Measurements from ENCODE around the gene FAM171A1.
"Not testable (repeated sequence)": the region's sequence is repeated elsewhere in the genome, so short reads cannot be mapped to it uniquely, and the experiment has no call there.

FAM171A1 gene

DNA sequence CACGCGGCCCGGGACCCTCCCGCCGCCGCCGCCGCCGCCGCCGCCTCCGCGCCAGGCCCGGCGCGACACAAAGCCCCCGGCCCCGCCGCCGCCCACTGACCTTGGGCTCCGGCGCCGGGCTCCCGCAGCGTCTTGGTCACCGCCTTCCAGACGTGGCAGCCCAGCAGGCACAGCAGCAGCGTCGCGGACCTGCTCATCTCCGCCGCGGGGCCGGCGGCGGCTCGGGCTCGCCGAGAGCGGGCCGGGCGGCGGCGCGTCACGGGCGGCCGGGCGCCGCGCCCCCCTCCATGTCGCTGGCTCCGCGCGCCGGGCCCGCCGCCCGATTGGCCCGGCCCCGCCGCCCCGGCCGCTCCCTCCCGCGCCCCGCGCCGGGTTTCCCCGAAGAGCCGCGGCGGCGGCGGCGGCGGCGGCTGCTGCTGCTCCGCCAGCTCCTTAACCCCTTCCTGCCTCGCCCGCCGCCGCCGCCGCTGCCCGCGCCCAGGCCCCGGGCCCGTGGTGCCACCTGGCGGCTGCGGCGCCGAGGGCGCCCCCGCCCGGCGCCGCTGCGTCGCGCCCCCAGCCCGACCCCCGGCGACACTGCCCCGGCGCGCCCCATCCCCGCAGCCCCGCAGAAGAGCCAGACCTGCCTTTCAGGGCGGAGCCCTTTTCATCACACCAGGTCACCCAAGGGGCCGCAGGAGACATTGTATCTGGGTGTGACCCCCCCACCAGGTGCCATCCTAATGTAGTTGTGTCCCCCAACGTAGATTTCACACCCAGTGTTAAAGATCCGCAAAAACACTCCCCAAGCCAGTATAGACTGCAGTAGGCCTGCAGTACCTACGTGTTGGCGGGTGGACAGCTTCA is at the start of gene FAM171A1:
FAM171A1 (minus strand) TSS at position 434 of the 846 bp plus-strand sequence; CDS start at position 197, 237 bp downstream.
- no peak for DNase-seq (ENCODE audit: low spot score)

DNA sequence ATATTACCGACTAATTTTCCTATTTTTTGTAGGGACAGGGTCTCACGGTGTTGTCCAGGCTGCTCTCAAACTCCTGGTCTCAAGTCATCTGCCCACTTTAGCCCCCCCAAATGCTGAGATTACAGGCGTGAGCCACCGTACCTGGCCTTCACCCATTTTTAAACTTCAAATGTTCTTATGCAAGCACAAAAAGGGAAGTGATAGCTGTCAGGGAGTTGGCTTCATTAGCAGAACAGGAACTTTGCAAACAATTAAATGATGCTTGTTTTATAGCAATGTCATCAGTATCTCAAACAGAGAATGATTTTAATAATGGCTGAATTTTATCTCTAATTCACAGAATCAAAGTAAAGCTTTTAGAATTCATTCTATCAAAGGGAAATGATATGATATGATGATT is 49.8 kb upstream of the FAM171A1 start:
- no peak for DNase-seq (ENCODE audit: low spot score)

DNA sequence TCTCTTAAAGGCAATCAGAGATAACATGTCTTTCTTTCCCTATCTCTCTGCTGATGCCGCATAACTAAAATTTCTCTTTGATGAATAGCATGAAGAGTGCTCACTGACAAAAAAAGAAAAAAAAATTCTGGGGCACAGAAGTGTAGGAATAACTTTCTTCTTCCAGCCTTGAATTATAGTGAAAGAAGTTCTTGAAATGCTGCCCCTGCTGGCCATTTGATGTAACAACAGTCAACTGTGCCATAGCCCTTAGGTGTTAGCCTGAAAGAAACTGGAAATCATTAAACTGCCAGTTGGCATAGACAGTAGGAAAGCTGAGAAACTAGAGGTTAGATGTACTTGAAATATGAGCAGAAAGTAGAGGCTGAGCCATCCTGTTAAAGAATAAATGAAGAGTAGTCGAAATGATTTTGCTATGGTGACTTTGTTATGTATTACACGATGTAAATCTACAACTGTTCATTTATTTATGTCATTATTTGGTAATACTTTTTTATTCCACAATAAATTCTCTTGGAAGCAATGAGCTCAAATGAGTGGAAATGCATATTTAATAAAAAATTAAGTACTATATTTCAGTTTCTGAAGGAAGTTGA is 48.3 kb upstream of the FAM171A1 start:
- DNase-seq (ENCODE audit: low spot score), result peak; percentile 53

DNA sequence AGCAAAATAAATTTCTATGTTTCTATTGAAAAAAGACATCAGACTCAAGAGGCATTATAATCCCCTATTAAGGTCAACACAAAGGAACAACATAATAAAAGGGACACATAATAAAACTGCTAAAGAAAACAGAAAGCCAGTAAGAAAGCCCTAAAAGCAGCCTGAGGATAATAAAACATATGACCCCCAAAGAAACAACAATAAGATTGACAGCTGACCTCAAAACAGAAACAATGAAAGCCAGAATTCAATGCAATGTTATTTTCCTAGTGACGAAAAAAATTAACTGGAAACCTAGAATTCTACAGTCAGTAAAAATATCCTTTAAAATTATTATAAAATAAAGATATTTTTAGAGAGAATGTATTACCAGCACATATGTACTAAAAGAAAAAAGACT is 44.9 kb upstream of the FAM171A1 start:
- no peak for DNase-seq (ENCODE audit: low spot score)

DNA sequence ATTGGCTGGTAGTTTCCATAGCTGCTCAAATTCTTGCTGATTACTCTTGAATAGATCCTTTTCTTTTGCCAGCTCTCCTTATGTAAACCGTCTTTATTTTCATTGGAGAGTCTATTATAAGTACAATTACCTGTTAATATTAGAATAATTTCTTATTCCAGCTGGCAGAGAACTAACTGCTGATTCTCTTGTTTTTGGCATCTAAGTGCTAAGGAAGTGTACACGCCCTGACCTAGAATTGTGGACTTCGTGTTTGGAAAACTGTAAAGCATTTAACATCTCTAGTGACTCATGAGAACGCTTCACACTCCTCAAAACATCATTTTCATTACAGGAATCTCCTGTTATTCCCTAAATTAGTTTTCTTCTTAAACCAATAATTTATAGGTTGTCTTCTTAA is 39.9 kb upstream of the FAM171A1 start:
- DNase-seq (ENCODE audit: low spot score), result no peak

DNA sequence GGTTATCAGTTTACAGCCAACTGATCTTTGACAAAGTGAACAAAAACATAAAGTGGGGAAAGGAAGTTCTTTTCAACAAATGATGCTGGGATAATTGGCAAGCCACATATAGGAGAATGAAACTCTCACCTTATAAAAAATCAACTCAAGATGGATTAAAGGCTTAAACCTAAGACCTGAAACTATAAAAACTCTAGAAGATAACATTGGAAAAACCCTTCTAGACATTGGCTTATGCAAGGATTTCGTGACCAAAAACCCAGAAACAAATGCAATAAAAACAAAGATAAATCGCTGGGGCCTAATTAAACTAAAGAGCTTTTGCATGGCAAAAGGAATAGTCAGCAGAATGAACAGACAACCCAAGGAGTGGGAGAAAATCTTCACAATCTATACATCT is 38.3 kb upstream of the FAM171A1 start:
- not testable (repeated sequence) for DNase-seq (ENCODE audit: low spot score)

DNA sequence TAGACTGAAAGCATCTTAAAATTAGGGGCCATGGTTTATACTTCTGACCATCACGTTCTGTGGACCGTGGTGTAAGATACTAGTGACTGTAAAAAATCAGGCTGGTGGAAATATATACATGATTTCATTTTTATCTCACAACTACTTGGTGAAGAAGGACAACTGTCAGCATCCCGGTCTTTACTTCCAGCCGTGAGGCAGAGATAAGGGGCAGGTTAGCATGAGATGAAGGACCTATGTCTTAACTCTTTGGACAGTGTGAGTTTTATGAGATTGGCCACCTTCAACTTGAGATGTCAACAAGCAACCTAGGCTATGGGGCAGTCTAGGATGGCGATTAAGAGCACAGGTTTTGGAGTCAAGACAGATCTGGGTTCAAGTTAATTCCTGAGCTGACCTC is 37.5 kb upstream of the FAM171A1 start:
- DNase-seq (ENCODE audit: low spot score), result no peak

DNA sequence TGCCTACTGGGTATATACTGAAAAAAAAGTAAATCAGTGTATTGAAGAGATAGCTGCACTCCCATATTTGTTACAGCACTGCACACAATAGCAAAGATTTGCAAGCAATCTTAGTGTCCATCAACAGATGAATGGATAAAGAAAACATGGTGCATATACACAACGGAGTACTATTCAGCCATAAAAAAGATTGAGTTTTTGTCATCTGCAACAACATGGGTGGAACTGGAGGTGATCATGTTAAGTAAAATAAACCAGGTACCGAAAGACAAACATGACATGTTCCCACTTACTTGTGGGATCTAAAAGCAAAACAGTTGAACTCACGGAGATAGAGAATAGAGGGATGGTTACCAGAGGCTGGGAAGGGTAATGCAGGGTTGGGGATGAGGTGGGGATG is 34.2 kb upstream of the FAM171A1 start:
- DNase-seq (ENCODE audit: low spot score), result no peak

DNA sequence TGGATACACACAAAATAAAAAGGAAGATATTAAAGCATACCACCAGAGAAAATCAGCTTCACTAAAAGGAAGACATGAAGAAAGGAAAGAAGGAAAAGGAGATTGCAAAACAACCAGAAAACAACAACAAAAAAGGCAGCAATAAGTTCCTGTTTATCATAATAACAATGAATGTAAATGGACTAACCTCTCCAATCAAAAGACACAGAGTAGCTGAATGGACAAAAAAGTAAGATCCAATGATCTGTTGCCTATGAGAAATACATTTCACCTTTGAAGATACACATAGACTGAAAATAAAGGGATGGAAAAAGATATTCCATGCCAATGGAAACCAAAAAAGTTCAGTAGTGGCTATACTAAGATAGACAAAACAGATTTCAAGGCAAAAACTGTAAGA is 30.3 kb upstream of the FAM171A1 start:
- no peak for DNase-seq (ENCODE audit: low spot score)

DNA sequence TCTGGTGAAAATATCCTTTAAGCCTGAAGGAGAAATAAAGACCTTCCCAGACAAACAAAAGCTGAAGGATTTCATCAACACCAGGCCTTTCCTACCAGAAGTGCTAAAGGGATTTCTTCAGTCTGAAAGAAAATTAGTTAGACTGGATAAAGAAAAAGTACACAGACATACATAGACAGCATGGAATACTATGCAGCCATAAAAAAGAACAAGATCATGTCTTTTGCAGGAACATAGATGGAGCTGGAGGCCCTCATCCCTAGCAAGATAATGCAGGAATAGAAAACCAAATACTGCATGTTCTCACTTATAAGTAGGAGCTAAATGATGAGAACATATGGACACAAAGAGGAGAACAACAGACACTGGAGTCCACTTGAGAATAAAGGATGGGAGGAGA is 29.4 kb upstream of the FAM171A1 start:
- not testable (repeated sequence) for DNase-seq (ENCODE audit: low spot score)

DNA sequence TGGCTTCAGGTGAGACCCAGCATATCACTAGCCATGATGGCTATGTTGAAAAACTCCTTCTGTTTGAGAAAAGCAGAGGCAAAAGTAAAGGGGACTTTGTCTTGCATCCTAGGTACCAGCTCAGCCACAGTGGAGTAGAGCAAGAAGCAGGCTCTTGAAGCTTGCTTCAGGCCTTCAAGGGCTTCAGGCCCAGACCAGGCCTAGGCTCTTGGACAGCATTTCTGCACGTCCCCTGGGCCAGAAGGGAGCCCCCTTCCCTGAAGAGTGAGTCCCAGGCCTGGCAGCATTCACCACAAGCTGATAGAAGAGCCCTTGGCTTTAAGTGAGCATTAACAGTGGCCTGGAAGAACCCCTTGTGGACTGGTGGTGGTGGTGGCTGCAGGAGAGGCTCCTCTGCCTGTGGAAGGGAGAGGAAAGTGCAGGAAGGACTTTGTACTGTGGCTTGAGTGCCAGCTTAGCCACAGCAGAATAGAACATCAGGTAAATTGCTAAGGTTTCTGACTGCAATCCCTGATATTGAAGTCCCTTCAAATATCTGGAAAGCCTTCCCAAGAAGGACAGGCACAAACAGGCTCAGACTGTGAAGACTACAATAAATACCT is 28.1 kb upstream of the FAM171A1 start:
- DNase-seq (ENCODE audit: low spot score), result no peak

DNA sequence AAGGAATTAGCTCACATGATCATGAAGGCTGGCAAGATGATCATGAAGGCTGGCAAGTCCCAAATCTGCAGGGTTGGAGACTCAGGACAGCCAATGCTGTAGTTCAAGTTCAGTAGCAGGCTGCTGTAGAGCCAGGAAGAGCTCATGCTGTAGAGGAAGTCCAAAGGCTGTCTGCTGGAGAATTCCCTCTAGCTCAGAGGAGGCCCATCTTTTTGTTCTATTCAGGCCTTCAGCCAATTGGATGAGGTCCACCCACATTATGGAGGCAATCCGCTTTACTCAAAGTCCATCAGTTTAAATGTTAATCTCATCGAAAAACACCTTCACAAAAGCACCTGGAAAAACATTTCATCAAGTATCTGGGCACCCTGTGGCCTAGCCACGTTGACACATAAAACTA is 24.8 kb upstream of the FAM171A1 start:
- DNase-seq (ENCODE audit: low spot score), result no peak

DNA sequence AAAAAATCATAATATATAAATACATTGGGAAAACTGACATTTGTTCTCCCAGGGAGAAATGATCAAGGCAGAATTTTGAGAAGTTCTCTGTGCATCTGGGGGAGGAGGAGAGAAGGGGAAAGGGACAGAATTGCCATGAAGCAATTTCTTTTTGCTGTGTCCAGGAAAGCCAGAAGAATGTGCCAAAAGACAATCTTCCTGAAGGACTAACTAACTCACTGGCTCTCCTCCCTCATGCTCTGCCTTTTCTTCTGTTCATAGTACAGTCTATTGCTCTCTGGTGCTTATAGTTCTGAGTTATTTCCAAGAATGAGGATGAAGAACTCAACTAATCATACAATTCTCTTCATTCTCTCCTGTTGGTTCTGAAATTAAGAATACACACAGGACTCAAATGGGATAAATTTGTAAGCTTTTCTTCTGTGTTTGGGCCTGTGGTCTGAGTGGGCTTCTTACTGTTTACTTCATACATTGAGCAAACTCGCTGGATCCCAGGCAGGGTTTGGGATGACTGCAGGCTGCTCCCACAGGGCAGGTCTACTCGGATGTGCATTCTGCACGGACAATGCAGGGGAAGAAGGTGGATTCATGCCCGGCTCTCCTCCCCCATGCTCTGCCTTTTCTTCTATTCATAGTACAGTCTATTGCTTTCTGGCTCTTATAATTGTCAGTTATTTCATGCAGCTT is 22.2 kb upstream of the FAM171A1 start:
- no peak for DNase-seq (ENCODE audit: low spot score)

DNA sequence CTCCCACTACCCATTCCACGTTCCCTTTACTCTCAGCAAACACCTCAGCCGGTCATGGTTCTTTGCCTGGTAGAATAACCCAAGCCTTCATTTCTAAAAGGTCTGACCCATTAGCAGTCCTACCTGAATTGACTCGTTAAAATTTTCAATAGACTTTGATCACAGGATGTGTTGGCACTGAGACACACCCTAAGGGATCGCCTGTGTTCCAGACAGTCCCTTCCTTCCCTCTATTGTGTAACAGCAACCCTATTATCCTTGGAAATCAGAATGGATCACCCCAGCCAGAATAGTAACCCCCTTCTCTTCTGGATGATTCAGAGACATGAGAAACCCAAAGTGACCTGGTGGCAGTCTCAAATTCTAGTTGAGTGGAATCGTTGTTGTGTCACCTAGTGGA is 20.4 kb upstream of the FAM171A1 start:
- no peak for DNase-seq (ENCODE audit: low spot score)

DNA sequence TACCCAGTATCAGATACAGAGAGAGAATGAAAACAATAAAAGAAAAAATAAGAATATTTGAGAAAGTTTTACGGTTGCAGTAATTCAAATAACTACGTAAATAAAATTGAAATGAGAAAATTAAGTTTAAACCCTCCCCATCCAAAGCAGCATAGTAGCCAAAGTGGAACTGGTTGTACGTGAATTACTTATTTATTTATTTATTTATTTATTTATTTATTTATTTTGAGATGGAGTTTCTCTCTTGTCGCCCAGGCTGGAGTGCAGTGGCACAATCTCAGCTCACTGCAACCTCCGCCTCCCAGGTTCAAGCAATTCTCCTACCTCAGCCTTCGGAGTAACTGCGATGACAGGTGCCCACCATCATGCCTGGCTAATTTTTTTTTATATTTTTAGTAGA is 17.1 kb upstream of the FAM171A1 start:
- DNase-seq (ENCODE audit: low spot score), result not testable (repeated sequence)

DNA sequence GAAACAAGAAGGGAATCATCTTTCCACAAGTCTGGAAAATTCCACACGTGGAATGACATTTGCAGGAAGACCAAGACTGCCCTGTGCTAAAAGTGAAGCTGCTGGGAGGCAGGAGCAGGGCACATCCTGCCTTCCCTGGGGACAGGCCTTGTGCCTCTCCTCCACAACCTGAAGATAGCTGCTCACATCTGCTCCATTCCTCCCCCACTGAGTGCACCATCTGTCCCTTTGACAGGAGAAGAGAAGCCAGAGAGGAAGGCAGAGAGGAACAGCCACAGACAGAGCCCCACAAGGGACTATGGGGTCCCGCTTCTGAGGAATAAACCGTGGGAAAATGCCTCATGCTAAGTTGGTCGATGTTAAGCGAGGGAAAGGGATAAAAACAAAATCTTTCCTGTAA is 15.9 kb upstream of the FAM171A1 start:
- DNase-seq (ENCODE audit: low spot score), result no peak

DNA sequence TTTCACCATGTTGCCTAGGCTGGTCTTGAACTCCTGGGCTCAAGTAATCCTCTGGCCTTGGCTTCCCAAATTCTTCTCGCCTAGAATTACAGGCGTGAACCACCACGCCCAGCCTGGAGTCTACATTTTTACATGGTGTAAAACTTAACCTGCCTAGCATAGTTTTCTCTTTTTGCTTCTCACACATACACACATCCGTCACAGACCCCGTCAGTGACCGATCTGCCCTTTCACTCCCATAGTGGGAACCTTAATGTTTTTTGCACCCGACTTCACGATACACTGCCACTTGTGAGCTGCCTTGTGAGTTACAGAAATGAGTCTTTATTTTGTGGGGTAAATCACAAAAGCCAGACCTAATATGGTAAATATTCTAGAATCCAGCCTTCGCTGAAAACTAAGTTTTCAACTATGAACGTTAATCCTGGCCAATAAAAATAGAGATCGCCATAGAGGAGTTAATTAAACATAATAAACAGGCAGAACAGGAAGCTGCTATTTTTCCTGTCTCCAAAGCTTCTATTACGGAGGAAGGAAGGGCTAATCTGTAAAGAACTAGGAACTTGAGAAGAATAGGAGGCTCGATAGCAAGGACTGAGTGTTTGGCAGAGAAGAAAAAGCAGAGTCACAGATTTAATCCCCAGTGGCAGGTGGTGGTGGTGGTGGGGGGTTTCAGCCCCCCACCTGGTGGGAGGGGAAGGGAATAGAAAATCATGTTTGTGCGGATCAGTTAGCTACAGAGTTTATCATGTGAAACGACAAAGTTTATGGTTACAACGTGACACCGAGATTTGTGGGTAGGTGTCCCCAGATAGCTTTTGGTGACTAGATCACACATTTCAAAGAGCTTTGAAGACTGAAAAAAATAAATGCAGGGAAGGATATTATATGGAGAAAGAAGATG is 14.7 kb upstream of the FAM171A1 start:
- no peak for DNase-seq (ENCODE audit: low spot score)

DNA sequence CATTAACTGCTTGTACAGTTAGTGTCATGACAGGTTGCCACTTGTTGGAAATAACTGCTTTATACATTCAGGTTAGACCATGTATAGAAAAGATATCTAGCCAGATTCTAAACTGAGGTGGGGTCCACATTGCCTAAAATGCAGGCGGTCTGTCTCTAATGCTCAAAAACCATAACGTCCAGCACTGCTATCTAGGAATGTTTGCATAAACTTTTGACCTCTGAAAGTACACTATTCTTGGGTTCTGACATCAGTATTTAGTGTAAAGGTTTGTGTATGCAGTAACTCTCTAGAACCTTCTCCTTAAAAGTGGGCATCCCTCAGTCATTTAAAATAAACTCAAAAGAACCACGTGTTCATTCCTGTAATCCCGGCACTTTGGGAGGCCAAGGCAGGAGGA is 10.3 kb upstream of the FAM171A1 start:
- DNase-seq (ENCODE audit: low spot score), result no peak

DNA sequence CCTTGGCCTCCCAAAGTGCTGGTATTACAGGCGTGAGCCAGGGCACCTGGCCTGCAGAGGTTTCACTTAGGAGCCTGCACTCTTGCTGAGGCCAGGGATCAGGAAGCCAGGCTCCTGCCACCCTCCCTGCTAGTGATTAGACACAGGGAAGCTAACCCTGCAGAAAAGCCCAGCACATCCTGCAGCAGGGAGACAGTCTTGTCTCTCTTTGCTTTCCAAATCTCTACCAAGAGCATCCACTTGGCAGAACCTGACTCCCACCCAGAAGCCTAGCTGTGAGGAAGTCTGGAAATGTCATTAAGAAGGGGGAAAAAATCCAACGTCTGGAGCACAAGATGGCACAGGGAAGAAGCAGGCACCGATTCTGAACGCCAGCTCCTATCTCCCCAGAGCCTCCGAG is 8.0 kb upstream of the FAM171A1 start:
- no peak for DNase-seq (ENCODE audit: low spot score)

DNA sequence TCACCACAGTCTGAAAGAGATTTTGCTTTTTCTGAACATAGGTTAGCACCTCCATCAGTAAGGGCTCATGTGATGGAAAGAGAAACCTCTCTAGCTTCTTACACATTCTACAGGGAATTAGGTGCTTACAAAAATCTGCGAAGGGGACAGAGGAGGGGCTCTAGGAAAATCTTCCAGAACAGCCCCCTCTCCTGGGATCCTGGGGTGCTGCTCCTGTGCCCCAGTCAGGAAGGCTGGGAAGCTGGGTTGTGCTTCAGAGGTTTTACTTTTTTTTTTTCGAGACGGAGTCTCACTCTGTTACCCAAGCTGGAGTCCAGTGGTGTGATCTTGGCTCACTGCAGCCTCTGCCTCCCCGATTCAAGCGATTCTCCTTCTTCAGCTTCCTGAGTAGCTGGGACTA is 7.5 kb upstream of the FAM171A1 start:
- DNase-seq (ENCODE audit: low spot score), result no peak

DNA sequence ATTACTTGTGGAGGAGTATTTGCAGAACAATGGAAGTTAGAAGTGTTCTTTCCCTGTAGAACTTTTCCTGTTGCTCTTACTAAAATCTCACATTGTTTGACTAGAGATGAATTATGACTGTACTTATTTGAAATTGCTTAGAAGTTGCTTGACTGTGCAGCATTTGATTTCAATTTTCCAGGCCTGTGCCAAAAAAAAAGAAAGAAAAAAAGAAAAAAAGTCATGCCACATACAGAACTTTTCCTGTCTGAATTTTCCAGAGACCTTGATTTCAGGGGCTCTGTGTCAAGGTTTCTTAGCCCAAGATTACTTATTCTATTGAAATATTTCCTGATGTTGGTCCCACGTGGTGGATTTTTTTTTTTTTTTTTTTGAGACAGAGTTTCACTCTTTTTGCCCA is 3.5 kb upstream of the FAM171A1 start:
- no peak for DNase-seq (ENCODE audit: low spot score)

DNA sequence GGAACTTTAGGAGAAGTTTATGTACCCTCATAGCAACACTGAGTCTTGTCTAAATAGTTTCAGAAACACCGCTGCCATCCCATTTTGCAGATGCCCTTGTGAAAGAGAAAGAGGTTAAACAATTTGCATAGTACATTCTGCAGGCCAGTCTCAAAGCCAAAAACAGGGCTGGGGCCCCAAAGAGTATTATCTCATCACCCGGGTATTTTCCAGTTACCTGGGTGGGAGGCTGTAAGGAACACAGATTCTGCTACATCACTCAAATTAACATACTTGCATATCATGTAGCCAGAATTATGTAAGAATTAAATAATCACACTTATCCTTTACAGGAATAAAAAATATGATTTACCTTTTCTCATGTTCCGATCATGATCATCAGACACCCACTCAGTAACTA is 3.1 kb upstream of the FAM171A1 start:
- DNase-seq (ENCODE audit: low spot score), result no peak
